H1 (cell line): Measurements from ENCODE around the gene SOS1. TPM values are rescaled to one million over a fixed set of nuclear protein-coding genes. Genes with fewer than 3 reads are reported as not detected.

ENCODE experiments used
- BCL11A ChIP-seq, 2 experiments: IDR thresholded peaks; one replicate each; pipeline ENCODE4 v1.6.1; 2011; ENCODE audit warnings: low read depth in 2 of 2, low read length in 2 of 2, mild to moderate bottlenecking in 2 of 2
- CBX8 ChIP-seq: fragments of 300-800, 300-1000 bp; sonication (generic); IDR thresholded peaks from 2 replicates; pipeline ENCODE4 v1.7.1; 2016; ENCODE audit warnings: low read depth, low read length, borderline replicate concordance
- CHD7 ChIP-seq: fragments of 300-600 bp; sonication (generic); IDR thresholded peaks from 2 replicates; pipeline ENCODE4 v1.7.1; 2012; ENCODE audit warnings: low read length, moderate library complexity, mild to moderate bottlenecking, inconsistent platforms; ENCODE audit not compliant: insufficient replicate concordance
- EGR1 ChIP-seq: IDR thresholded peaks from 2 replicates; pipeline ENCODE4 v1.6.1; 2011; ENCODE audit warnings: low read depth, low read length, borderline replicate concordance
- JUND ChIP-seq: IDR thresholded peaks from 2 replicates; pipeline ENCODE4 v1.6.1; 2011; ENCODE audit warnings: mild to moderate bottlenecking, improper control_type of control experiment, low read length
- PHF8 ChIP-seq: fragments of 200-600 bp; sonication (generic); conservative IDR thresholded peaks from 2 replicates; pipeline ENCODE4 v1.7.1; 2012; ENCODE audit warnings: low read depth, mild to moderate bottlenecking, inconsistent platforms, low read length, moderate library complexity
- POLR2AphosphoS5 ChIP-seq: IDR thresholded peaks from 2 replicates; pipeline ENCODE4 v1.6.1; 2011; ENCODE audit warnings: low read depth, low read length
- RBBP5 ChIP-seq: IDR thresholded peaks from 2 replicates; pipeline ENCODE4 v1.7.1; 2012; ENCODE audit warnings: low read depth, mild to moderate bottlenecking, inconsistent platforms, low read length, moderate library complexity, borderline replicate concordance
- SIRT6 ChIP-seq: IDR thresholded peaks from one replicate; pipeline ENCODE4 v1.7.1; 2012; ENCODE audit warnings: low read length, inconsistent platforms
- SP1 ChIP-seq: IDR thresholded peaks from 2 replicates; pipeline ENCODE4 v1.6.1; 2011; ENCODE audit warnings: low read depth, low read length
- TEAD4 ChIP-seq: IDR thresholded peaks from 2 replicates; pipeline ENCODE4 v1.6.1; 2012; ENCODE audit warnings: low read depth, low read length, inconsistent platforms, mixed read lengths
- polyA plus RNA-seq, 7 experiments: library from polyadenylated mRNA; depleted of rRNA in 3 of 7; stranded (reverse) in 5 of 7; unstranded in 2 of 7; fragments of >200 nt in 5 of 7; fragments of 200-250 nt in 2 of 7; gene quantifications; 1 replicate in 5 of 7; 2 replicates in 1 of 7; 4 replicates in 1 of 7; pipeline versions ENCODE4 v1.2.1 to v1.2.3, GENCODE V29; 2011 to 2013; ENCODE audit warnings: missing spikeins in 2 of 7, mixed read lengths in 2 of 7
- total RNA-seq: library from RNA; stranded (reverse); fragmentation: NEBNext Ultra II Directional; extraction: Animal tissue kit (Norgen Biotek cat#: 25700); gene quantifications from 2 replicates; pipeline ENCODE4 v1.2.1, GENCODE V29; 2021
- TF ChIP-seq, protein P1 (sequence below): IDR thresholded peaks from 2 replicates; pipeline ENCODE4 v1.6.1; 2011; ENCODE audit warnings: low read length, improper control_type of control experiment

The SOS1 gene
- total and polyA plus RNA-seq, 2 of the 8 experiments (the other 6 are each of a cell fraction or from before 2014, with no cell fraction given) = 25.7 to 27.0 TPM

GRCh38 chr2:39018638-39019037, 102.2 kb downstream of the SOS1 start (continued):
- TF ChIP-seq CHD7 (no peak), PHF8 (no peak), BCL11A (IDR thresholded peaks at IDR 0.05; ENCODE audit: low read depth in 2 of 2, low read length in 2 of 2) (no peak), POLR2AphosphoS5 (no peak), EGR1 (no peak), TEAD4 (no peak), SIRT6 (no peak), RBBP5 (no peak), JUND (no peak), CBX8 (no peak), SP1 (no peak)
- TF ChIP-seq, protein P1, sequence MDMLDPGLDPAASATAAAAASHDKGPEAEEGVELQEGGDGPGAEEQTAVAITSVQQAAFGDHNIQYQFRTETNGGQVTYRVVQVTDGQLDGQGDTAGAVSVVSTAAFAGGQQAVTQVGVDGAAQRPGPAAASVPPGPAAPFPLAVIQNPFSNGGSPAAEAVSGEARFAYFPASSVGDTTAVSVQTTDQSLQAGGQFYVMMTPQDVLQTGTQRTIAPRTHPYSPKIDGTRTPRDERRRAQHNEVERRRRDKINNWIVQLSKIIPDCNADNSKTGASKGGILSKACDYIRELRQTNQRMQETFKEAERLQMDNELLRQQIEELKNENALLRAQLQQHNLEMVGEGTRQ = no peak
